ENCODE results near the gene FALEC.
A peak's percentile ranks its signal among the peaks of the same experiment; 100 is the strongest.
"Not testable (repeated sequence)": the region's sequence is repeated elsewhere in the genome, so short reads cannot be mapped to it uniquely, and the experiment has no call there.

The FALEC gene

DNA sequence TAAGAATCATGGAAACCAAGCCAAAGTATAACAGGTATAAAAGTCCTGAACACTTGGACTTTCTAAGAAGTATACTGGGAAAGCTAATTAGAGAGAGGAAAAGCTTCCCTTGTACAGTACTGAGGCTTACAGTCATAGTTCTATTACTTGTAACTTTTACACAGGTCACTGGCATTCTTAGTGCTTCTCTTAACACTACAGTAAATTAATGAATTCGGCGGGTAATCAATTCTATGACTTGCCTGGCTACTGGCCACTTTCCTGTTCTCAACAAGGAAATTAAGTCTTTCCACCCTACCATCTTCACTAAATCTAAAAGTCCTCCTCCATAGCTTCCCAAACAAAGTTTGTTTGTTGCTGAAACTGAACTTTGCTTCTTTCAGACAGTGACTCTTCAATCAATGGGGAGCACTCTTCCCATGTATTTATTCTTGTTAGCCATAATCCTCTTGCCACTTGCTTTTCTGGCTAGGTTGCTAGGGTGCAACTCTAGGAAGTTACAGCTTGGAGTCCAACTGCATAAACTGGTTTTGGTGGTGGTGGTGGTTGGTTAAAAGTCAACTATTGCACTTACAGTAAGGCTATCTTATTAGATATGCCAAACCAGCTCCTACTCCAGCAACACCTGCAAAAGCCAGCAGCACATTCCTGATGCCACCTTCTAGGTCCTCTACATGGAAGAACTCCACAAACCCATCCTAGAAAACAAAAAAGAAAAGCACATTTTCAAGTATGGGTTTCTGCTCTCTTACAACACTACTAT lies 61.4 kb downstream of the FALEC start:
- DNase-seq = no peak

GRCh38 chr1:150577557-150578271 lies 62.2 kb downstream of the FALEC start:
- no peak for DNase-seq

DNA sequence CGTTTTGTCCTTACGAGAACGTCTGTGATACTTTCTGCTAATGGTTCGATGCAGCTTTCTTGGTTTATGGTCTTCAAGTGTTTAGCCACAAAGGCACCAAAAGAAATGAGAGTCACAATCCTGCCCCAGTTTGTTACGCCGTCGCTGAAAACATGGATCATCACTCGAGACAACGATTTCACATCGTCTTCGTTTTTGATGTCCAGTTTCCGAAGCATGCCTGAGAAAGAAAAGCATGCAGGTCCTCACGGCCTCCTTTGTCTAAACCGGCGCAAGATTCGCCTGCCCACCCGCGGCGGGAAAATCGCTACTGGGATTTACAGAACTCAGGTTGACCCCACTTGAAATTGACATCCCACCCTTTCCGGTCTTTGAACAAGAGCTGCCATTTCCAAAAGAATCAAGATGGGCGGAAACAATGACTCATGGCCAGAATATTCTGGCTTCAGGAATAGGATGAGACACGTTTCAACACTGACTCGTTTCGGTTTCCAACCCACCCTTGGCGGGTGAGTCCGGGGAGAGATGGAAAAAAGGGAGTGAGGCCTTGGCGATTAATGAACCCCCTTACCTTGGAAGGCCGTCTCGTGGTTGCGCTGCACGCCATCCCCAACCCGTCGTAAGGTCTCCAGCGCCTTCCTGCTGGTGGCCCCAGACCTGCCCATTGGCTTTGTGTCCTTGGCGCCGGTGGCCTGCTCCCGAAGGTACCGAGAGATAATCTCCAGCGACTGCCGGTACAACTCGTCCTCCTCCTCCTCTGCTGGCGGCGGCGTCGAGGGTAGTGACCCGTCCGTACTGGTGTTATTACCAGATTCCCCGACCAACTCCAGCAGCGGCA lies 62.9 kb downstream of the FALEC start:
- no peak for DNase-seq

DNA sequence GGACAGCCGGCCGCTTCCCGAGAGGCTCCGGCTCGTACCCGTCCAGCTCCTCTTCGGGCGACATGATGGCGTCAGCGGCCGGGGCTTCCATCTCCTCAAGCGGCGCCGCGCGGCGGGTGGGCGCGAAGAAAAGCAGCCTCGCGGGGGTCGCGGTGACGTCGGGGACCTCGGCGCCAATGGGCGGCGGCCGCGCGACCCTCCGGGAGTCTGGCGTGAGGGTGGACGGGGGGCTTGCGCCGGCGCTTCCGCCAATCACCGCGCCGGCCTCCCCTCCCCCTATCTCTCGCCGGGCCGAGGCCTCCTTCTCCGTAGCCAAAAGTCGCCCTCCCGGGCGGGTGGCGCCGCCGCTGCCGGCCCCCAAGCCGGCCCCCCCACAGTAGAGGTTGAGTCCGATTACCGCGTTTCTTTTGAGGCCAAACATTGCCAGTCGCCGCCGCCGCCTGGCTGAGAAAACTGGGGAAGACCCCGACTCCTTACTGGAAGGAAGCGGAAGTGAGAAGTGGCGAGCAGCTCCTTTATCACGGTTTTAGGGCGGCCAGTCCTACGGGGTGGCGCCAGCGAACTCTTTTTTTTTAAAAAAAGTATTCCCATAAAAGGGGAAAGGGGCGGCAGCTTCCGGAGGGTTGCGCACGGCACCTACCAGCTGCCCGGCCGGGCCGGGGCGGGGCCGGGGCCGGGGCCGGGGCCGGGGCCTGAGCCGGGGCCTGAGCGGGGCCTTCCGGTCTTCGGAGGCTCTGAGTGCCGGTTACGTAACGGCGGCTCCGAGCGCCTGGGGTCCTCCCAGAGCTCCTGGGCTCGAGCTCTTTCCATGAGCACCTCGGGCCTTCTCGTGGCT lies 63.8 kb downstream of the FALEC start, which contains the start of gene MCL1:
Gene MCL1 (minus strand): TSS at position 501 of the 835 bp plus-strand sequence. CDS start 80 bp downstream, at position 421.
- peak; percentile 73 for DNase-seq

- DNase-seq = no peak
Measured at GRCh38 chr1:150579945-150580642, 64.5 kb downstream of the FALEC start.

DNA sequence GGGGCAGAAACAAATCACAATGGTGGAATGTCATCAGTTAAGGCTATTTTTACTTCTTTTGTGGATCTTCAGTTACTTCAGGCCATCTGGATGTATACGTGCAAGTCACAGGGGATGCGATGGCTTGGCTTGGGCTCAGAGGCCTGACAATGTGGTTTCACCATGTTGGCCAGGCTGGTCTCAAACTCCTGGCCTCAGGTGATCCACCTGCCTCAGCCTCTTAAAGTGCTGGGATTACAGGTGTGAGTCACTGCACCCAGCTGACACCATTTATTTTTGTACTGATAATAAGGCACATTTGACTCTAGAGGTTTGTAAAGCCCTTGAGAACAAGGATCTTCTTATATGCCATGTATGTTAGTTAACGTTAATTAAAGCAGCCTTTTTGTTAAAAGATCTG lies 65.4 kb downstream of the FALEC start:
- not testable (repeated sequence) for DNase-seq

- not testable (repeated sequence) for DNase-seq
Measured at GRCh38 chr1:150581437-150581836, 65.9 kb downstream of the FALEC start.

DNA sequence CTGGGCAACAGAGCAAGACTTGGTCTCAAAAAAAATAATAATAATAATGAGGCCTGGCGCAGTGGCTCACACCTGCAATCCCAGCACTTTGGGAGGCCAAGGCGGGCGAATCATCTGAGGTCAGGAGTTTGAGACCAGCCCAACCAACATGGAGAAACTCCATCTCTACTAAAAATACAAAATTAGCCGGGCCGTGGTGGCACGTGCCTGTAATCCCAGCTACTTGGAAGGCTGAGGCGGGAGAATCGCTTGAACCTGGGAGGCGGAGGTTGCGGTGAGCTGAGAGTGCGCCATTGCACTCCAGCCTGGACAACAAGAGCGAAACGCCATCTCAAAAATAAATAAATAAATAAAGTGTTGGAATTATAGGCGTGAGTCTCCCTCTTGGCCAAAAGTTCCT lies 66.4 kb downstream of the FALEC start:
- not testable (repeated sequence) for DNase-seq

- DNase-seq = no peak
Measured at GRCh38 chr1:150582371-150582770, 66.8 kb downstream of the FALEC start.

Measured in activated effector memory CD4-positive, alpha-beta T cell treated with Interleukin-2 at 50 U/mL for 16 hours (primary cell).